GM19035 (cell line): ENCODE data around the gene PMFBP1.

Experiments
- ATAC-seq: cut with Tn5 transposase; IDR thresholded peaks from one replicate; pipeline ENCODE4 v1.9.1; 2021; ENCODE audit not compliant: unreplicated experiment

The PMFBP1 gene

DNA sequence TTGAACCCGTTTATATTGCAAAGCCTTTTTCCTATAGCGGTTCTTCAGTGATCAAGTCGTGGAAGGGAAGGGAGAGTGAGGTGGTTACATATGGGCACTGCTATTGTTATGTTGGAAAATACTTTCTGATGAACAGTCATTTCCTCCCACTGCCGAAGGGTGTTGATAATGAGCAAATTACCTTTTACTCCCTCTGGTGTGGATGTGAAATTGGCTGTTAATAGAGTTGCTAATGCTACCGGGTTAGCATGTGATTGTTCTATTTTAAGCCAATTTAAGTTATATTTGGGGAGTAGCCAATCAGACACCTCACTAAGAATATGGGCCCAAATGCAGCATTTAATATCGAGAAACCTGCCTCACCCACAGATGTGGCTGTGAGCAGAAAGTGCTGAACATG is 15.6 kb upstream of the PMFBP1 start:
- ATAC-seq, result no peak

DNA sequence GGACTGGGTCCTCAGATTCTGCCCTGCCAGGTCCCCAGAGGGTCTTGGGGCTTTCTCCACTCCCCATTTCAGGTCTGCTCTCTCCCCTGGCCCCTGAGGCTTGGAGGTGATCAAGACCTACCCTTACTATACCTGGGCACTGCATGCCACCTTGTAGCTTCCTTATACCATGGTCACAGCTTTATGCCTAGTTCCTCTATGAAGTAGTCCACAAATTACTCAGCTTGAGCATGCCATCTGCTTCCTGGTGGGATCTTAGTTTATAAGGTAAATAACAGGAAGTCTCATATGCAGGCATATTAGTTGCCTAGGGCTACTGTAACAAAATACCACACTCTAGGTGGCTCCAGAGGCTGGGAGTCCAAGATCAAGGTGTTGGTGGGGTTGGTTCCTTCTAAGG is 11.0 kb upstream of the PMFBP1 start:
- ATAC-seq, result no peak

DNA sequence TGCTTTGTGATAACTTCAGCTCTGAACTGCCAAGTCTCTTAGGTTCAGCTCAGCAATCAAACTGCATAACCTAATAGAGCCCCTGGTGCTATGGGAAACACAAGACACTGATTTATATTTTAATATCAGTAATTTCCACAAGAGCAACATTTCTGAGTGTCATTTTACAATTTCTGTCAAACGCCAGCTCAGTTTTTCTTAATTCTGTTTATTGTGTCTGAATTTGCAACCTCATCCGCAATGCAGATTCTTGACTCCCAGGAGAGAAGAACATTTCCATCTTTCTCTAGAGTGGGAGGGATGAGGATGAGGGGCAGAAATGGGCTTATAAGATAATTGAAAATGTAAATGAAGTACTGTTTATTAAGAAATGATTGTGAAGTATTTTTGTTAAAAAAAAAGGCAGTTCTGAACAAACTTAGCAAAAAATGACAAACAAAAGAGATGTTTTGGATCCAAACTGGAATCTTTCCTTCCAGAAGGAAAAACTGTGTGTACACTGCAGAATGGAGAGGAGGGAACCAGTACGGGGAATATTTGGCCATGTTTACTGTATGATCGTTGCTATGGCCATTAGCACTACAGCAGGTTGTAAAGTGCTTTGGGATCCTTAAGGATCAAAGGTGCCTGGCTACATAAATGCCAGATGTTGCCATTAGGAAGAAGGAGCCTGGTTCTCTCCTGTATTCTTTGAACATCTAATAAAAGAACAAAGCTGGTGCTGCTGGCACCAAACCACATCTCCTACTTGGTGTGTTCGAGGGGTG is 7.4 kb upstream of the PMFBP1 start:
- ATAC-seq, result no peak

DNA sequence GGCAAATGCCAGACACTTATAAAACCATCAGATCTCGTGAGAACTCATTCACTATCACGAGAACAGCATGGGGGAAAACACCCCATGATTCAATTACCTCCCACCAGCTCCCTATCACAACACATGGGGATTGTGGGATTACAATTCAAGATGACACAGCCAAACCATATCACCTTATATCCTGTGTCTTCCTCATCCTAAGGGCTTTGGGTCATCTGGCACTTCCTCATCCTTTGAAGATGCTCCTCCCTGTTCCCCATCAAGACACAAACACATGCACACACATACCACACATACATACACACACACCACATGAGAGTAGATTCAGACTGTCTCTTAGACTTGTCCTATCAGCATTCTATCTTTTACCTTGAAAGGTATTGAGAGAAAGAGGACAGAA is 2.8 kb upstream of the PMFBP1 start:
- no peak for ATAC-seq

DNA sequence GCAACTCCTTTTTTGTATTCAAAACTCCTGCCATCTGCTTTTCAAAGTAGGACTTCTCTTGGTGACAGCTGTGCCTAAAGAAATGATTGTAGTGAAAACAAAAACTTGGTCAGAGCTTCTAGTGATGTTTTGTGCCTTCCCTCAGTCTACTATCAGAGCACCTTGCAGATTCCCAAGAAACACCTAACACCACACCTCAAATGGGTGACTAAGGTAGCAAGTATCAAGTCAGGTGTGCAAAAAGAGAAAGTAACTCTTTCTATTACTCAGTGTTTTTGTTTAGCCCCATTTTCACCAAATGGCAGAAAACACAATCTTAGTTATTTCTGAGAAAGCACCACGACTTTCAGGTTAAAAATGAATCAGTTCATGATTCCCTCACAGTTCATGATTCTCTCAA is 2.0 kb upstream of the PMFBP1 start:
- ATAC-seq, result no peak

DNA sequence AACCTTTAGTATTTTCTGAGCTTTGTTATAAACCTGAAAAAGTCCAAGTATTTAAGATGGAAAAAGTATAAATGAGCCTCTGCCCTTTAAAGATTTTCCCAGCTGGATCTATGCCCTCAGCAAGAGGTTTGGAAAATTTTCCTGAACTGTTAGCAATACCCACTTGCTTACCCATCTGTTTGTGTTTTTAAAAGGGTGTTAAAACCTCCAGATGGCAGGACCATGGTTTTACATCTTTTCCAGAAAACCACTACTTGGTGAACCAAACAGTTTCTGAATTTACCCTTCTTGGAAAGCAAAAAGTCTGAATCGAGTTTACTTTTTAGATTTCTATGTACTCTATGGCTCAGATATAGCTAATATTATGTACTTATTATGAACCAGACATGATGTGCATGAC is 719 bp downstream of the PMFBP1 start:
- ATAC-seq, result no peak

DNA sequence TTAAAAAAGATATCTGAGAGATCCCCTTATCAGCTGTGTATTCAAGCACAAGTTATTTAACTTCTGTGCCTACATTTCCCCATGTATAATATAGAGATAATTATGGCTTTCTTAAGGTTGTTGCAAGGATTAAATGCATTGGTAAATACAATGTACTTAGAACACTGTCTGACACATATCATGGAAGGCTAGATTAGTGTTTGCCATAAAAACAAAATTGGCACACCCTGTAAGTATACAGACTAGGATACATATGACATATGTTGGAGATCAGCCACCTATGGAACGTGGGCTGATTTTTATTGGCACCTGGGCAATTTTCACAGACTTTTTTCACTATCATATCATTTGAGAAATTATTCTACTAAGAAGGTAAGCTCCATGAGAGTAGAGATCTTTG is 2.2 kb downstream of the PMFBP1 start:
- ATAC-seq, result no peak

DNA sequence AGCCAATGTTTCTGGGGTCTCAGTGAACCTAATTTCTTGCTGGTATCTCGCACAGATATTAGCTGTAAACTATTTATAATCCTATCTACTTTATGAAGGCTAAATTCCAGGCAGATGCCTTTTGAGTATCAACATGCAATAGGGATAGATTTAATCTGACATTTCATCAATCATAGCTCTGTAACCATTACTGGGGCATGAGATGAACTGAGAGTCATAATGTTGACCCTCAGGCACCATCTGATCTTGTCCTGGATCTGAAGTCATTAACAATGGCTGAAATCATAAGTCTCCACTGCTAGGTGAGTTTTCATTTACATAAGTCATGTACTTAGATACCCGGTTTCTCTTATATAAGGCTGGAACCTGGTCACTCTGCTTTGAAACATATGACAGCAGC is 3.6 kb downstream of the PMFBP1 start:
- ATAC-seq, result no peak

DNA sequence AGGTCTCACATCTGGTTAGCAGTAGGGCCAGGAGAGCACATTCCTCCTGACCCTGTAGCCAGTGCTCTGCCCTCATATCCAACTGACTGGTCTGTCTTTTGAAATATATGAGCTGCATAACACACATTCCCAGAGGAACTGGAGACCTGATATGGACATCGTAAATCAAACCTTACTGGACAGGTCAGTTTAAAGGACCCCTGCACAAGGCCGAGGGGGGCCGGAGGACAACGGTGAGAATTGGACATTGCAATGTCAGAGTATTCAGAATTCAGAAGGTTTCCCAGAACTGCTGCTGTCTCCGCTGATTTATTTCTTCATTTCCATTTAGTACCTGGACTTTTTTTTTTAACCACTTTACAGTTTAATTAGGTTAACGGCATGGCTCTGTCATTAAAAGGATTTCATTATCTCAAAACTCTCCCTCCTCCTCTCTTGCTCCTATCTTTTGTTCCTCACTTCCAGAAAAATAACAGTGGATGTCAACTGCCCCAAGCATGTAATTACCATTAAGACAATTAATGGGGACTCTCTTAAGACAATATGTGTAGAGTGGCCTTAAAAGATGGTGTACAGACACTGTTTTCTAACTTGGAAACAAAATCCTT is 4.9 kb downstream of the PMFBP1 start:
- no peak for ATAC-seq

DNA sequence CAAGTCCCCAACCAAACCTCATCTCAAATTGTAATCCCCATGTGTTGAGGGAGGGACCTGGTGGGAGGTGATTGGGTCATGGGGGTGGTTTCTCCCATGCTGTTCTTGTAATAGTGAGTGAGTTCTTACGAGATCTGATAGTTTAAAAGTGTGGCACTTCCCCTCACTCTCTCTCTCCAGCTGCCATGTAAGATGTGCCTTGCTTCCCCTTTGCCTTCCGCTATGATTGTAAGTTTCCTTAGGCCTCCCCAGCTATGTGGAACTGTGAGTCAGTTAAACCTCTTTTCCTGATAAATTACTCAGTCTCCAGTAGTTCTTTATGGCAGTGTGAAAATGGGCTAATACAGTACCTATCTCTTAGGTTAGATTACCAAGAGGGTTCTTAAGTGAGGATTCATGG is 5.8 kb downstream of the PMFBP1 start:
- ATAC-seq, result no peak

DNA sequence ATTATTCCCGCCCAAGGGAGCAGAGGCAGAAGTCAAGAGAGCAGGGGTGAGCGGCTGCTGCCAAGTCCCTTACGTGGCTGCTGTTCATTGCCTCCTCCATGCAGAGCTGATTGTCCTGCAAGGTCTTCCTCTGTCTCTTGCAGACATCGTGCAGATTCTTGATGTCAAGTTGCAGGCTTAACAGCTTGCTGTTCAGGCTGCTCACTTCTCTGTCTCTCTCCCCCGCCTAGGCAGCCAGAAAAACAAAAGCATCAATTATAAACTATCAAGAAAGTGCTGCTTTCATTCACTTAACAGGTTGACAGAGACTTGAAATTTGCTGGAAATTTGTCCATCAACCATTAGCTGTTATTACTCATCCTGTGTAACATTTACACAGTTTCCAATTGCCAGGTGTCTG is 7.3 kb downstream of the PMFBP1 start:
- no peak for ATAC-seq

DNA sequence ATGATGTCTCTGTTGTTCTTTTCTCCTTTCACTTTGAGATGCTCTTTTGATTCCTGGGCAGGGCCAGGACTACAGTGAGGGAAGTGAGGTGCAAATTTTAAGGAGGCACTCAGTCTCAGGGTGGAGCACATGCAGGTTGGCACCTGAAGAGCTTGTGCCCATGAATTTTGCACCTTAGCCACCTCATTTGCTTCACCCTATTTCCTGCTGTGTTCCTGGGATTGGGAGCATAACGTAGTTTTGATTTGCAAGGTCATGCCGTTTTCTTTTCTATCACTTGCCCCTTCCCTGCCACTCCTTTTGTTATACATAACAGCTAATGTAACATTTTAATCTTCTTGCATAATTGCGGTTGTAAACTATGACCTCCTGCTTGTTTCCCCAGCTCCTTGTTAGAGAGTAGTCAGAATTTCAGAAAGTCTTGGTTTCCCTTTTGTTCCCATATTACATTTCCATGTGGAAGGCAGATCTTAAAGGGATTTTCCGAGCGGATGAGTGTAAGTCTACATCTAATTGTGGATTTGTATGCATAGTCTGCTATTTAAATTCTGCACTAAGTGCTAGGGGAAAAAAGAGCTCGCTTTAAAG is 9.8 kb downstream of the PMFBP1 start:
- no peak for ATAC-seq

DNA sequence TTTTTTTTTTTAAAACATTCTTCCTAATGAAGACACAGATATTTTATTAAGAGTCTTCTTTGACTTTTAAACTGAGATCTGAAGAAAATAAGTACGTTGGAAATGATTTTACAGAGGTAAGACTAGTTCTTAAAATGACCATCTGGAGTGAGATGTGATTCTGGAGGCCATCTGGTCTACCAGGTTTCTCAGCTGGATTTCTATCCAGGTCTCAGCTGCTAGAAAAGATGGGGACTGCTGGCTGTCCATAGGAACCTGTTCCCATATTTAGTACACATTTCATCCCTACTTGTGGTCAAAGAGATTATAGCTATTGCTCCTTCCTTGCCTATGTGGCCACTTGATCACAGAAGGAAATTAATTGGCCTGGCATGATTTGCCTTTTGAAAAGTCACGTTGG is 12.2 kb downstream of the PMFBP1 start:
- no peak for ATAC-seq

DNA sequence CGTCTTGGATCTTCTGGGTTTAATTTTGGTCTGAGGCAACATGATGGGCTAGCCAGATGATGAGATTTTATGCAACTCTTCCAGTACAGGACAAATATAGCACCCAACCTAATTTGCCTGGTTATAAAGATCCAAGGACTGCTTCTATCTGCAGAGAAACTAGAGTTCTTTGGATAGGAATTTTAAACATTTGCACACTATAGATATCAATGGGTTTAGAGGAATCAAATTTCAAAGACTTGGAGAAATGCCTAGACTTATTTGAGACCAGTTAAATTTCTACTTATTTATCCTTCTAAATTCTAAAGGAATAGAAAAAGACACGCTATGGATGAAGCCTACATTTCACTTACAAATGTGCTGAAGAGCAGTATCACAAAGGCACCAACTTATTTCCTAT is 12.6 kb downstream of the PMFBP1 start:
- ATAC-seq, result no peak

DNA sequence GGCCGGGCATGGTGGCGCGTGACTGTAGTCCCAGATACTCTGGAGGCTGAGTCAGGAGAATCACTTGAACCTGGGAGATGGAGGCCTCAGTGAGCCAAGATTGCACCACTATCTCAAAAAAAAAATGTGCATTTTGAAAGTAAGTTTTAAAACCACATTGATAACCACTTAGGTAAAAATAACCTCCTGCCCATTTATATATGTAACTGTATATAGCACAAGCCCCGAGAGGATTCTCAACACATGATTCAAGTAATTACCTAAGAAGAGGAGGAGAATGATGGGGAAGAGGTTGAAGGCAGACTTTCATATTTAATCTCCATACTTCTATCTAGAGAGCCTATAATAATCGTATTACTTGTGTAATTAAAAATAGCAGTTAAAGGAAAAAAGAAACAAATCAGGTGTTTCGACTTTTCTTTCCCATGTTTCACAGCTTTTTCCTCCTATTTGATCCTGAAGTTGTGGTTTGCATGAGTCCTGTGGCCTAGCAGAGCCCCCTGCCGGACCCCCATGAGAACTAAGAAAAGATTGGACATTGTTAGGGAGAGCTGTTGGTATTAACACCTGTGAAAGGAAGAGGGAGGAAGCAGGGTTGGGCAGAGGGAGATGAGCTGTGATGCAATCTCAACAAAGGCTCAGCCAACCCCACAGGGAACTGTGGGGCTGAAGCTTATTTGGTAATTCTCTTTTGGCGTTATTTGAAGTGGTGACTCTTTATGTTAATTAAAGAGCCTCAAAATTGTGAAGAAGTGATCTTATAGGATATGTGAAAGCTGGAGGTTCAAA is 22.1 kb downstream of the PMFBP1 start:
- no peak for ATAC-seq

DNA sequence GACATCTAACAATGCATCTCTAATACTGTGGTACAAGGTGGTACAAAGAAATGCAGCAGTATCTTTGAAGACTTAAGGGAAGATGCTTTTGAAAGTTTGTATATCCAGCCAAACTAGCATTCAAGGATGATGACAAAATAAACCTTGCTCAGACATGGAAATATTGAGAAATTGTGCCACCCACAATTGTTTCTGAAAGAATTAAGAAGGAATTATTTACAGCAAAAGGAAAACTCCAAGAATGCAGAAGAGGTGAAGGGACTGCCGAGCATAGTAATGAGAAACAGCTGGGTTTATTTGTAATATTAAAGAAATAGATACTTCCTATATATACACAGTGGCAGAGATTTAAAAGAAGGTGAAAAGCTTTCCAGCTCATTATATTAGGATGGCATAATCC is 29.5 kb downstream of the PMFBP1 start:
- no peak for ATAC-seq

DNA sequence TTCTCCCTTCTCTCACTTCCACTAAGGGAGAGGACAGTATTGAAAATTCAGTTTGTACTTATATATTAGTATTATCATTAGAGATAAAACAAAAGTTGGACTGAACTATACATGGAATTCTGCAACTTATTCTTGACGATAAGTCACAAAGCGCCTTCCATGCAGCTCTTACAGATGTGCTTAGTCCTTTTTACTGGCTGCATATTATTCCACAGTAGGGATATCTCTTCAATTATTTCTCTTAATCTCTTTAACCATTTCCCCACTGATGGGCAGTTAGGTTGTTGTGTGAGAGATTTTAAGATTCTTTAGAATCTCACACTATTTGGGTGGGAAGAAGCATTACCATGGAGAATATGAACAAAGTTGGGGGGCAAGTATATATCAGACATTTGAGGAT is 32.0 kb downstream of the PMFBP1 start:
- ATAC-seq, result no peak

DNA sequence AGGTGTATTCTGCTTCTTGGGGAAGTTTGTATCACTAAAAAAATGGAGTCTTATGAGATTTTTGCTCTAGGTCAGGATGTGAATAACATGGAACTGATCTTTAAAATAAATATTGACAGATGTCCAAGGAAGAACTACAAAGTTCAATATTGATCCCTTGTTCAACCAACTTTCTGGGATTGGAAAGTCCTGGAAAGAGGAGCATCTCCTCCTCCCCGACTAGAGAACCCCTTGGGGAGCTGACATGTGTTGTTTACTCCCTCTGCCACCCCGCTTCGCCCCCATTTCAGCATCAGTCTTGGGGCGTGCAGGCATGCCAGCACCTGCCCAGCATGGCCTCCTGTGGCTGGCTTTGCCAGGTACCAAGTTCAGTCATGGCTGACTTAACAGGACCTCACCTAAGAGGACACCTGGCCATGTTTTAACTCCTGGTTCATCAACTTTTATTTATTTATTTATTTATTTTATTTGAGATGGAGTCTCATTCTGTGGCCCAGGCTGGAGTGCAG is 33.8 kb downstream of the PMFBP1 start:
- no peak for ATAC-seq

DNA sequence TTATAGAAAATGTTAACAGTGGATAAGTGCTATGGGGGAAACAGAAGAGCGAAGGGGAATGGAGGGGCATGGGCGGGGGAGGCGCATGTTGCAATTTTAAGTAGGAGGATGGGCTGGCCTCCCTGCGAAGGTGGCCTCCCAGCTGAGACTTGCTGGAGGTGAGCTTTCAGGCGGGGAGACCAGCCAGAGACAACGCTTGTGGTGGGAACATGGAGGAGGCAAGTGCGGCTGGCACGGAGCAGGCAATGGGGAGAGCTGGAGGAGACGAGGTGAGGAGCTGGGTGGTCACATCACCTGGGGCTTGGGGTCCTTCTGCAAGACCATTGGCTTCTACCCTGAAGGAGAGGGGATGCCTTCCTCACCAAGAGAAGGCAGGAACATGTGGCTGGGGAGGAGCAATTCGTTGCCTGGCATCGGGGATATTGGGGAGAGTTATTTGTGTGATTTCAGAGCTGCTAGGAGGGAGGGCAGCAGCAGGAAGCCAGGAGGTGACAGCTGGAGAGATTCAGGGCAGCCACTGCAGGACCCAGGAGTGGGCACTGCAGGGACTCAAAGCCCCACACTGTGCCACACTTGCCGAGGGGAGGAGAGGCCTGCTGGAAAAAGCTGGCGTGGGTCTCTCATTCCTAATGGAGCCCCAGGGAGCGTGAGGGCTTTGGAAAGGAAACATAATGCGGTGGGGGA is 34.4 kb downstream of the PMFBP1 start:
- ATAC-seq, result no peak

DNA sequence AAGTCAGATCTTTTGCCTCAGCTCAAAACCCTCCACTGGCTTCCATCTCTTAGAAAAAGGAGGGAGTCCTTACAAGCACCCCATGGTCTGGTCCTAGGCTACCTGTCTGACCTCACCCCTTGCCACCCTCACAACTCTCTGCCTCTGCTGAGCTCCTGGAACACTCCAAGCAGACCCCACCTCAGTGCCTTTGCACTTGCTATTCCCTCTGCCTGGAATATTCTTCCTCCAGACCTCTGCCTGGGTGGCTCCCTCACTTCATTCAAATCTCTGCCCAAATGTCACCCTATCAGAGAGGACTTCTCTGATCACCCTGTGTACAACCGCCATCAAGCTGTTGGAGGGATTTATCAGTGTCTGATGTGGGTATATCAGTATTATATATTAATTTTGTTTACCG is 37.4 kb downstream of the PMFBP1 start:
- ATAC-seq, result no peak

DNA sequence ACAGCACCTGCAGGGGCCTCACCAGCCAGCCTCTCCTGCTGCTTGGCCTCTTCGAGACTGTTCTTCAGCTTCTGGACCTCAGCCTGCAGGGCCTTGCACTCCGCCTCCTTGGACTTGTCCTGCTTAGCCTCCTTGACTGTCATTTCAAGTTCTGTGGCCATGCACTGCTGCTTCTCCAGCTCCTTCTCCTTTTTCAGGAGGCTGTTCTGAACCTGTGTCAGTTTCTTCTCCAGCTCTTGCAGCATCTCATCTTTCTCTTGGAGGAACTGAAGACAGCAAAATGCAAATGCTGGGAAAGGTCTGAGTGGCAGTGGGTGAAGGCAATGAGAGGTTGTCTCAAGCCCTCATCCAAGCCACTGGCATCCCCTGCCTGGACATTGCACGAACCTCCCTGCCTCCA is 39.2 kb downstream of the PMFBP1 start:
- no peak for ATAC-seq
